Testis (tissue), 3 donors: ENCODE results near the gene KCNAB2. TPM values are rescaled to one million over a fixed set of nuclear protein-coding genes. Genes with fewer than 3 reads are reported as not detected.

Experiments used
- DNase-seq: peaks from one replicate; pipeline ENCODE4 v3.0.0-alpha.2; 2019
- H3K27ac ChIP-seq, 2 donors: fragments of 200-600 bp; sonication (generic); one replicate each; pipeline ENCODE4 v1.5.1; 2019
- H3K27me3 ChIP-seq: fragments of 200-600 bp; sonication (generic); one replicate; pipeline ENCODE4 v1.5.1; 2019
- H3K36me3 ChIP-seq: fragments of 200-600 bp; sonication (generic); one replicate; pipeline ENCODE4 v1.5.1; 2017; ENCODE audit warnings: low read depth; ENCODE audit errors: missing control alignments
- H3K4me1 ChIP-seq: fragments of 200-600 bp; sonication (generic); one replicate; pipeline ENCODE4 v1.5.1; 2019
- H3K4me3 ChIP-seq, 2 donors: fragments of 200-600 bp; sonication (generic); one replicate each; pipeline ENCODE4 v1.5.1; 2017 to 2019
- H3K9me3 ChIP-seq: fragments of 200-600 bp; sonication (generic); one replicate; pipeline ENCODE4 v1.5.1; 2017
- CTCF ChIP-seq, 3 experiments: fragments of 450-650 bp in 2 of 3; fragments of 200-600 bp in 1 of 3; sonication (generic) in 1 of 3; IDR thresholded peaks; one replicate each; pipeline ENCODE4 v1.5.1; 2016 to 2019; ENCODE audit warnings: antibody characterized with exemption in 3 of 3, mild to moderate bottlenecking in 2 of 3, moderate library complexity in 1 of 3
- POLR2A ChIP-seq: fragments of 450-650 bp; IDR thresholded peaks from one replicate; pipeline ENCODE4 v1.6.1; 2017; ENCODE audit warnings: antibody characterized with exemption, mild to moderate bottlenecking, moderate library complexity
- WGBS, 2 donors: methylation state at CpG; one replicate each; pipeline ENCODE4 v1.1.5; 2018; 5-methylcytosine and 5-hydroxymethylcytosine counted together
- intact Hi-C: fragments of 100-400 bp; cut with DNase I; formaldehyde crosslinking; loops from one replicate; pipeline ENCODE4 v1.15.1; 2023; ENCODE audit warnings: low total_unique reads
- polyA plus RNA-seq: library from polyadenylated mRNA; stranded (reverse); fragments of 350-450 nt; fragmentation: Illumina TruSeq; extraction: RNeasy Lipid Tissue Mini Kit (QIAGEN cat#74804); gene quantifications from one replicate; pipeline ENCODE4 v1.2.3, GENCODE V29; 2014; ENCODE audit warnings: low read depth, low replicate concordance; ENCODE audit not compliant: insufficient read depth
- total RNA-seq, 2 donors: library from RNA; depleted of rRNA; stranded (reverse); fragments of >200 nt; gene quantifications; one replicate each; pipeline ENCODE4 v1.2.3, GENCODE V29; 2016

KCNAB2 gene
- total and polyA plus RNA-seq, 3 donors from 2014 or later: 9.0 to 9.8 (median 9.3) TPM

GRCh38 chr1:6083801-6084446, 38.2 kb downstream of the KCNAB2 start:
- no peaks in the 10 kb centered on the region for H3K4me1 ChIP-seq
- 86 to 89% methylated on average over 12 of the region's 12 CpGs for WGBS, 2 donors
- no peak for TF ChIP-seq CTCF (IDR thresholded peaks at IDR 0.05)
- TF ChIP-seq POLR2A: no peak
- no peaks in the 10 kb centered on the region for H3K27me3 ChIP-seq
- no peak overlapping the region for H3K27ac ChIP-seq
- H3K9me3 ChIP-seq: no peaks in the 10 kb centered on the region
- DNase-seq: no peak
- H3K4me3 ChIP-seq: no peak overlapping the region
- intact Hi-C loops: no loop called here
- H3K36me3 ChIP-seq: no peaks in the 10 kb centered on the region

GRCh38 chr1:6084781-6085495, 39.2 kb downstream of the KCNAB2 start:
- Histone ChIP-seq H3K4me1 (no peaks in the 10 kb centered on the region), H3K27me3 (no peaks in the 10 kb centered on the region), H3K36me3 (no peaks in the 10 kb centered on the region), H3K27ac (no peak overlapping the region), H3K4me3 (no peak overlapping the region), H3K9me3 (no peaks in the 10 kb centered on the region)
- intact Hi-C loops: no loop called here
- no peak for DNase-seq
- WGBS, 2 donors: 92 to 96% methylated on average over 17 to 18 of the region's 18 CpGs
- TF ChIP-seq POLR2A (no peak), CTCF (IDR thresholded peaks at IDR 0.05) (no peak)

- 89 to 95% methylated on average over 6 to 13 of the region's 13 CpGs for WGBS, 2 donors
- H3K27me3 ChIP-seq: no peaks in the 10 kb centered on the region
- peaks cover 1% of the 10 kb centered on the region for H3K4me1 ChIP-seq
- DNase-seq: no peak
- intact Hi-C loops: no loop called here
- no peak overlapping the region for H3K4me3 ChIP-seq
- no peak overlapping the region for H3K27ac ChIP-seq
- TF ChIP-seq CTCF (IDR thresholded peaks at IDR 0.05) (no peak), POLR2A (no peak)
- H3K9me3 ChIP-seq: no peaks in the 10 kb centered on the region
- no peaks in the 10 kb centered on the region for H3K36me3 ChIP-seq
Observed at GRCh38 chr1:6085666-6086065, 40.0 kb downstream of the KCNAB2 start.

GRCh38 chr1:6086358-6086757, 40.7 kb downstream of the KCNAB2 start:
- Histone ChIP-seq H3K4me3 (no peak overlapping the region), H3K9me3 (no peaks in the 10 kb centered on the region), H3K27ac (no peak overlapping the region), H3K4me1 (peaks cover 3% of the 10 kb centered on the region), H3K27me3 (no peaks in the 10 kb centered on the region), H3K36me3 (no peaks in the 10 kb centered on the region)
- no peak for TF ChIP-seq CTCF (IDR thresholded peaks at IDR 0.05)
- no peak for TF ChIP-seq POLR2A
- DNase-seq: no peak
- intact Hi-C loops: no loop called here
- WGBS, 2 donors: 87 to 95% methylated on average over 12 to 13 of the region's 13 CpGs
